ENCODE measurements around the gene SPRED2.
A peak's percentile ranks its signal among the peaks of the same experiment; 100 is the strongest.

SPRED2 gene

GRCh38 chr2:65313126-65313953, 119.1 kb downstream of the SPRED2 start:
- DNase-seq (ENCODE audit: low spot score) (no peak), FAIRE-seq (no peak)

DNA sequence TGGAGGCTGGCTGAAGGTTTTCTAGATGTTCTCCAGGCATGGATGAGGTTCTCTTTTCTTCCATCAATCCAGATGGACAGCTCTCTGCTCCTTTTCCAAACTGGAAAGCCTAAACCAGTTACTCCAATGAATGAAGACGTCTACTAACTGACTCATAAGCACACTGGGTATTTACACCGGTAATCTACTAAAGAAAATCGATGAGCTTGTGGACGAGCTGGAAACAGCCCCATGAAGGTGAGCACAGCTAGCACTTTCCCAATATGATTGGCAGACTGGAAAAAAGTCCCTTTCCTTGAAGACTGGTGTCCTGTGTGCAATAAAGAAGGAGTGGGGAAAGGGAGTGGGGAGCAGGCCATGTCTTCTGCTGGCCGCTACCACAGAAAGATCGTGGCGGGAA, 120.8 kb downstream of the SPRED2 start:
- DNase-seq (ENCODE audit: low spot score) (no peak), FAIRE-seq (no peak)

DNA sequence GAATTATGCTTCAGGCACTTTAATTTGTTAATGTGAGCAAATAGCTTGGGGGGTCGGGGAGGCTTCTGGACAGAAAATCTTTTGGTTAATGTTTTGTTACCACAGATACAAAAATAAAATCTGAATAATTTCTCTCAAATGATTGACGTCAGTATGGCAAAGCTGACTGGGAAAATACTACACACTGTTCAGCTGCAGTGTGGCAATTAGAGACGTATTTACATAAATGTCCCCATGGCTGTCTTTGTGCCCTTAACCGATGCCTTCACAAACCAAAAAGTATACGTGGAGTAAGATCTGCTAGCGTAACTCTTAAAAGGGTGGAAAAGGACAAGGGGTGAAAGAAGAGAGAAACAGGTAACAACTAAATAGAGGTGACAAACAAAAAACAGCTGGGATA, 121.3 kb downstream of the SPRED2 start:
- DNase-seq (ENCODE audit: low spot score) (no peak), FAIRE-seq (no peak)

DNA sequence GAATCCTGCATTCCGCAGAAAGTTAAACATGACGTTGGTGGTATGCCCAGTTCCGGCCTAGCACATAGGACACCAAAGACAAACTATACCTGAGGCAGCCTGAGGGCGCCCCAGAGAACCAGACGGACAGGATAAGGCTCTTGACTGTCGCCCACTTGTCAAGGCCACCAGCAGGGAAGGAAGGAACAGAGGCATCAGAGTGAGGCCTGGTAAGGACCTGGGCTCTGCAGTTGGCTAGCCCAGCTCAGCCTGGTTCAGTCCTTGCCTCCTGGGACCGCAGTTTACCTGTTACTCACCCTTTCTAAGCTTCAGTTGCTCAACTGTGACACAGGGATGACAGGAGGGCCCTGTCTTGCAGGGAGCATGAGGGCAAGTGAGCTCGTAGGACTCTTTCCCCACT, 122.7 kb downstream of the SPRED2 start:
- DNase-seq (ENCODE audit: low spot score) (no peak), FAIRE-seq (no peak)

DNA sequence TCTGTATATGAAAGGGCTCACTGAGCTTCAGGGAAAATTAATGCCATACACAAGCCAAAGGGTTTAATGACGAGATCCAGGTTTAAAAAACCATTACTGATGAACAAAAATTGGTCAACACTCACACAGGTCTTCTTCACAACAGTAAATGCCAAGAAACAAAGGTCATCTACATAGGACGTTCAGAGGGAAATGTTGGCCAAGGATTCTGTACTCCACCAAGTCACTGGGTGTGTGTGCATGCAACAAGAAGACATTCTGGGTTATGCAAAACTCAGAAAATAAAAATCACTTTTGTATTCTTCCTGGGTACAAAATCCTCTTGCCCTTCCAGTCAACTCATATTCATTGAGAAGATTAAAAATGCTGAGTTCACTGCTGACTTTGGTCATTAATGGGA, 126.5 kb downstream of the SPRED2 start:
- DNase-seq (ENCODE audit: low spot score) (no peak), FAIRE-seq (no peak)

- FAIRE-seq (no peak), DNase-seq (ENCODE audit: low spot score) (peak; percentile 64)
Measured at GRCh38 chr2:65300761-65301711, 131.4 kb downstream of the SPRED2 start.

GRCh38 chr2:65300134-65300760, 132.2 kb downstream of the SPRED2 start:
- no peak for FAIRE-seq
- DNase-seq (ENCODE audit: low spot score), result no peak

- DNase-seq (ENCODE audit: low spot score), result no peak
- FAIRE-seq, result no peak
Measured at GRCh38 chr2:65299246-65299645, 133.2 kb downstream of the SPRED2 start.

GRCh38 chr2:65298089-65298488, 134.3 kb downstream of the SPRED2 start:
- FAIRE-seq (no peak), DNase-seq (ENCODE audit: low spot score) (no peak)

DNA sequence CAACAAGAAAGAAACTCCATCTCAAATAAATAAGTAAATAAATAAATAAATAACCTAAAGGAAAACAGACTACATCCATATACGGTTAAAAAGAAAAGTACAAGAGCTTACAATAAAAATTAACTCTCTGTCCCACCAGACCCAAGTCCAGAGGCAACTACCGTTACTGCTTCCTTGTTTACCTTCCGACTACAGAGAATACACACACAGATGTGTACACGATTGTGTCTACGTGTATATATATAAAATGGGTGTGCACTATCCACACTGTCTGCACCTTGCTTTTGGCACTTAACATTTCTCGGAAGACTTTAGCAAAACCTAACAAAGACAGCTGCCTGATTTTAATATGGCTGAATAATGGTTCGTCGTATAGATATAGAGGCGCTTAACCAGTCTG, 134.9 kb downstream of the SPRED2 start:
- FAIRE-seq, result no peak
- DNase-seq (ENCODE audit: low spot score), result no peak

- no peak for FAIRE-seq
- DNase-seq (ENCODE audit: low spot score), result no peak
Measured at GRCh38 chr2:65296971-65297370, 135.4 kb downstream of the SPRED2 start.

GRCh38 chr2:65294701-65295100, 137.7 kb downstream of the SPRED2 start:
- FAIRE-seq (no peak), DNase-seq (ENCODE audit: low spot score) (no peak)

DNA sequence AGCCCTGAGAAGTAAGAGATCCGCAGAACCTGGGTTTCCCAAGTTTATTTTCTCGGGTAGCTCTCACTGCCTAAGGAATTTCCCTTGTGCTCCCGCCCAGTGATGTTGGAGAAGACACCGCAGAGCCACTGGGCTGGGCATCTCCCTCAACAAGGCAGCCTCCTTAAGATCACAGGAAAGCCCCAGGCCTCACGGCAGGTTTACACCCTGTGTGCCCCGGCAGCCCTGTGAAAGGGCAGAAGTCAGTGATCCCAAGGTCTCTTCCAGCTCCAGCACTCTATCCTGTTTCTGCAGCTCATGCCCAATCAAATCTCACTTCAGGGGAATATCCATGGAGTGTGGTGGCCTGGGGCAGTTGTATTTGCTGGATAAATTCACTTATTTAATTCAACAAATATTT, 138.3 kb downstream of the SPRED2 start:
- no peak for FAIRE-seq
- no peak for DNase-seq (ENCODE audit: low spot score)

GRCh38 chr2:65293376-65293775, 139.0 kb downstream of the SPRED2 start:
- no peak for DNase-seq (ENCODE audit: low spot score)
- FAIRE-seq, result no peak

- no peak for FAIRE-seq
- no peak for DNase-seq (ENCODE audit: low spot score)
Measured at GRCh38 chr2:65292461-65293011, 139.9 kb downstream of the SPRED2 start.

DNA sequence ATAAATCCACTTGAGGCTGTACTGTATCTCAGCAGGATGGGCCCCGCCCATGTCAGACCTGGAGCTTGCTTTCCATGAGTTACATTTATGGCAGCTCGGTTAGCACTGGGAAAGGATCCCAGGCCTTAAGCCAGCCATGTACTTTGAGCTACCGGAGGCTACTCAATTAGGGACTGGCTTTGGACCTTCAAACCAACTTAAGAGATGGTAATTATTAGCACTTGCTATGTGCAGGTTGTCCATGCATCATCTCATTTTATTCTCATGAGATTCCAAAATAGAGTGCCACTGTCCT, 140.3 kb downstream of the SPRED2 start:
- FAIRE-seq, result no peak
- DNase-seq (ENCODE audit: low spot score), result no peak

DNA sequence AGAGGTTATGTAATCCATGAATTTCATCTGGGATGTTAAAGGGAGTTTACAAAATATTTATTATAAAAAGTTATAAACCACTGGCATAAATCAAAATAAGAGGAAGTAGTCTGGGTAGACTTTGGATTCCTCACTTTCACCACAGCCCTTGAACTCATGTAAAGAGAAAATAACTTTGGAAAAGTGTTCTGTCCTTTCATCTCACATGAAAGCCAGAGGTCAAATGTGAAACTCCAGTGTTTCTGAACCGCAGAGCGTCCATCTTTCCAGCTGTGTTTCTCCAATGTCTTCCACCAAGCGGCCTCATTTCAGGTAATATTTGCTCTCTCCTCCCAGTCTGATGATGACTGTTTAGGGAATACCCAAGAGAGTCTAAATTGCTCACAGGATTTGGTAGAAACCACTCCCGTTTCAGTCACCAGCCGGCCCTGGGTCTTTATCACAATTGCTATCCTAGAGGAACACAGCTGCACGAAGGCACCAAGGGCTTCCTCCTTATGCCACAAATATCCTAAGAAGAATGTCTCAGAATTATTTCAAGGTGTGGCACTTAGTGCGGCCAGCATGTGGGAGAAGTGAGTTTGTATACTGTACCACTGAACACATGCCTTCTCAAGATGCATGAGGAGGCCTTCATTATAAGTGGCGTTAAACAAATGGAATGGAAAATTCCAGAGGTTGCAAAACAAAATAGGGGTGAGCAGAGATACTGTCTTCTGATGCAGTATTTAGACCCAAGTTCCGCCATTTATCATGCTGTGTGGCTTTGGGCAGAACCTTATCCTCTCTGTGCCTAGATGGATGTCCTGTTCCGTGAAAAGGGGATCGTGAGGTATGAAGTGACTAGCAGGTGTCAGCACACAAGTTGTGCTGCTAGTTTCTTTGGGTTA, 140.9 kb downstream of the SPRED2 start:
- FAIRE-seq (no peak), DNase-seq (ENCODE audit: low spot score) (no peak)

DNA sequence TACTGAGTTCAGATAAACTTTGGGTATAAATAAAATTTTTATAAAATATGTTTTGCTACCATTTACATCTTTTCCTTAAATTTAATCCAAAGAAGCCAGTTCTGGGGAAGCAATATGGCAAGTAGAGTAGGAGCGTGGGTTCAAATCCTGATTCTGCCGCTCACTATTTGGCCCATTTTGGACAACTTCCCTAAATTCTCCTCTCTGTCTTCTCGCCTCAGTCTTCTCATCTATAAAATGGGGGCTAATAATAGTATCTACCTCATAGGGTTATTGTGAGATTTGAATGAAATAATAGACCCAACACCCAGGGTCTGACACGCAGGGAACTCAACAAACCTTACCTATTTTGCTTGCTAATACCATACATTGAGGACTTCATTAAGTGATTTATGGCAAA, 145.0 kb downstream of the SPRED2 start:
- FAIRE-seq (no peak), DNase-seq (ENCODE audit: low spot score) (no peak)

DNA sequence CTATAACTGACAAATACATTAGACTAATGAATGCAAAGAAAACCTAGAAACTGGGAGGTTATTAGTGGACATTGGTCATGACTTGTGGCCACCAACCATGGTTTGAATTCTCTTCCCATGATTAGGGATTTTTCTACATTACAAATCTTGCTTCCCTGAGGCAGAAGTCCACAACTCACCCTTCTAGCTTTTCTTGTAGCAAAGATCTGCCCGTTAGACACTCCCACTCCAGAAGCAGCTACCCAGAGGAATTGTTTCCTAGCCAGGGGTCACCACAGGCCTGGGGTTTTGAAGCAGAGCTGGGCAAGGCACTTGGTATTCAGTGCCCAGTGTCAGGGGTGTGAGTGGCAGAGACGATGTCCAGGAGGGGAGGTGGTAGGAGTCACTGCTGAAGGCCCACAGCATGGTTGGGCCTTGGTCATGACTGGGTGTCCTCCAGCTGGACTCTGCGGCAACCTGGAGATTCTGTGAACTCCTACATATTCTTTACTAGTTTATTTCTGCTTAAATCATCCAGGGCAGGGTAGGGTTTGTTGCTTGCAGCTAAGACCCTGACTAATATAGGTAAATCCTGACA, 149.8 kb downstream of the SPRED2 start:
- no peak for FAIRE-seq

GRCh38 chr2:65281627-65282351, 150.6 kb downstream of the SPRED2 start:
- DNase-seq (ENCODE audit: low spot score) (no peak), FAIRE-seq (no peak)

More for the DNA sequence above, 149.8 kb downstream of the SPRED2 start:
- DNase-seq (ENCODE audit: low spot score), result no peak
